NCI-H2196 (cell line): Measurements from ENCODE around the gene CHRNA4.
A peak's percentile ranks its signal among the peaks of the same experiment; 100 is the strongest.

Source experiments
- DNase-seq: peaks from one replicate; lab custom pipeline; 2025; ENCODE audit not compliant: unreplicated experiment; lab: John Stamatoyannopoulos, UW

The CHRNA4 gene

DNA sequence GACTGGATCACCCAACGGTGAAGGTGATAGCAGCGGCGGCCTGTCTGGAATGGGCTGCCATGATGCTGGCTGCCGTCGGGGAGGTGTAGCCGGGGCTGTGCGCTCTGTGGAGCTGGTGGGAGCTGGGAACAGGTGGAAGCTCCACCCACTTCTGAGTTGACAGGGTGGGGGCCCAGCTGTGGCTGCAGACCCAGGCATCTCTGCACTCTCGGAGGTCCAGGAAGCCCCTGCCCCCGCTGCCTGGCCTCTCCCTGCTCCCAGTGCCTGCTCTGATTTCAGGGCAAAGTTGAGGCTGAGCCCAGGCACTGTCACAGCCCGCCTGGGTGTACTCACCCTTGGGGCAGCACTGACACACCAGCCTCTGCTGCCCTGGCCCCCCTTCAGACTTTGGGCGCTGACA lies 18.1 kb upstream of the CHRNA4 start:
- no peak for DNase-seq

DNA sequence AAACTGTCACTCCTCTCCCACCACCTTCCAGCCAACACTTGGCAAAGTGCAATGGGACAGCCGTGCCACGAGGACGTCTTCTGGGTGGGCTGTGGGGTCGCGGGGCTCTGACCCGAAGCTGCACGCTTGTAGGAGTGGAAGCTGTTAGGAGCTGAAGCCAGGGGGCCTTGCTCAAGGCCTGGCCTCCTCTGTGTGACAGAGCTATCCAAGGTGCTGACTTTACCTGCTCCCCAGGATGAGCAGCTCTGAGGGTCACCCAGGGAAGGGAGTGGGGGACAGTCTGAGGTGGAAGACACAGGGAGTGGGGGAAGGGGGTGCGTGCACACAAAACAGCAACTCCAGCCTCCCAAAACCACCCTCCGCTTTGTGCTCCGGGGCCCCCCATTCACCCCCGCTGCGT lies 17.5 kb upstream of the CHRNA4 start:
- DNase-seq, result no peak

DNA sequence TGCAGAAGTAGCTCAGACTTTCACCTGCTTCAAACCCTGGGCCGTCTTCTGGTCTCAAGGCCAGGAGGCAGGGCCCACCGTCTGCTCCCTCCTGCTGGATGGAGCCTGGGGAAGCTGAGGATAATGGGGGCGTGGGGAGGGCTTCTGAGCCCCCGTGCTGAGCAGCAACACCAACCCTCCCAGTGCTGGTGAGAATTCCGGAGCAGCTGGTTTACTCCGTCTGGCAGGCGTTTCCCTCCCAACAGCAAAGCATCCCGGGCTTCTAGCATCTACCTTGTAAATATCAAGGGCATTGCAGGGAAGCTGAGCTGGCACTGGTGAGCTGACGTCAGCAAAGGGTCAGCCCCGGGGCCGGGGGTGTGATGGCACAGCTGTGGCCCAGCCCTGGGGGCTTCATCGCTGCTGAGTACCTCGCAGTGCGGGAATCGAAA lies 16.8 kb upstream of the CHRNA4 start:
- DNase-seq, result no peak

DNA sequence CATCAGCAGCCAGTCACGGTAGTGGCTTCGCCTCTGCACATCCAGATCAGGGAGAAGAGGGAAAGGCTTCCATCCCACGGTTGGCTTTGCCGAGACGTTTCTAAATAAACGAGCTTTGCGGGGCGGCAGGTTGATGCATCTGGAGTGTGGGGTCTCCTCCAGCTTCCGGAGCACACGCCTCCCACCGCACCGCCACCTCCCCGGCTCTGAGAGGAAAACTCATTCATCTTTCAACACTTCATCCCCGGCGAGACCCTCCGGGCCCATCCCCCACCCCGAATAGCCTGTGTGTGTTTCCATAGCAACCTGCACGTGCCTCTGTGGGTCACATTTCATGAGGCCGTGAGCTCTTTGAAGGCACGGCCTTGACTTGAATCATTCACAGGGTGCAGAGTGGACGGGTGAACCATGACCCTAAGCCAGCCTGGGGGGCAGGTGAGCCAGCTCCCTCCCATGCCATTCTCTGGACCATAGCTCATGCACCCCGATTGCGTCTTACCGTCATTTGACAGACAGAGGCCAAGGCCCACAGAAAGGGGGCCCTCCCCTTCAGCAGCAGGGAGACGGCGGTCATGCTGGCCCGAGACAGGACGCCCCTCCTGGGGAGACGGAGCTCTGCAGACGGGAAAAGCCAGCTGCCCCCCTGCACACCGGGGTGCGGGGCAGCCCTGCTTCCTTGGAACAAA lies 16.2 kb upstream of the CHRNA4 start:
- peak; percentile 26 for DNase-seq

DNA sequence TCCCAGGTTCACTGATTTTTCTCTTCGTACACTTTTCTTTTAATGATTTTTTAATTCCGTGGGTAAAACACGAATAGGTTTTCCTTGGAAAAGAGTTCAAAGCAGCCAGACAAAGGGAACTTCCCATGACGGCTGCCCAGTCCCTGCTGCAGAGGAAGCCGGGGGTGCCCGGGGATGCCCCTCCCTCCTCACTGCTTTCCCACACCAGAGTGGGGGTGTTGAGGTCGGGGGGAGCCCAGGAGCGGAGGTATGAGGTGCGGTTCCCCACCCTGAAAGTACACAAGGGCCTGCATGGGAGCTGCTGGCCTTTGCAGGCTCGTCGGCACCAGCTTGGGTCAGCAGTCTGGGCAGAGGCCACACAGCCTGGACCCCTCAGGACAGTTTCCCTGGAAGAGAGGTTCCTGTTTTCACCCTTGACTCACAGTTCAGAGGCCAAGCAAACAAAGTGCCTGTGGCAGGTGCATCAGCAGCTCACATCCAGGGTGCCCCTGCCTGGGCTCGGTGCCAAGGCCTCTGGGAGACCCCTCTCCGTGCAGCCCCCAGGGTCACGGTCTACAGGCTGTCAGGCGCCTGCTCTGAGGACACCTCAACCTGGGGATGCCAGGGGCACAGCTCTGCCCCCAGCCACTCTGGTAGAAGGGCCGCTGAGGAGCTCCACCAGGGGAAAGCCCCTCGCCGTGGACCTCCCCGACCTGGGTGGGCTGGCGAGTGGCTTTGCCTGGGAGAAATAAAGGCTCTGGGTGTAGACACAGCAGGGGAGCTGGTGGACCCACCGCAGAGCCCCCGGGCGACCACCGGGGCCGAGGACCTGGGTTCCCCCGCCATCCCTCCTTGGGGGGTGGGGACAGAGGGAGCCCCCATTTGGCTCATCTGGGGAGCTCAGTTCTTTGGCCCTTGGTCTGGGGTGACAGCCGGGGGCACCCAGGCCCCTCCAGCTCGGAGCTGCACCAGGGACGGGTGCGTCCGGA lies 15.4 kb upstream of the CHRNA4 start:
- no peak for DNase-seq

DNA sequence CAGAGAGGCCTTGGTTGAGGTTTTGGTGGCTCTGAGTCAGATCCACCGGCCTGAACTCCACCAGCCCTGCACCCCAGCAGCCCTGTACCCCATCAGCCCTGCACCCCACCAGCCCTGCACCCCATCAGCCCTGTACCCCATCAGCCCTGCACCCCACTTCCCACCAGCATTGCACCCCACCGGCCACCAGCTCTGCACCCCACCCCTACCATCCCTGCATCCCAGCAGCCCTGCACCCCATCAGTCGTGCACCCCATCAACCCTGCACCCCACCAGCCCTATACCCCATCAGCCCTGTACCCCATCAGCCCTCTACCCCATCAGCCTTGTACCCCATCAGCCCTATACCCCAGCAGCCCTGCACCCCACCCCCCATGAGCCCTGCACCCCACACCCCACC lies 14.3 kb upstream of the CHRNA4 start:
- DNase-seq, result no peak

DNA sequence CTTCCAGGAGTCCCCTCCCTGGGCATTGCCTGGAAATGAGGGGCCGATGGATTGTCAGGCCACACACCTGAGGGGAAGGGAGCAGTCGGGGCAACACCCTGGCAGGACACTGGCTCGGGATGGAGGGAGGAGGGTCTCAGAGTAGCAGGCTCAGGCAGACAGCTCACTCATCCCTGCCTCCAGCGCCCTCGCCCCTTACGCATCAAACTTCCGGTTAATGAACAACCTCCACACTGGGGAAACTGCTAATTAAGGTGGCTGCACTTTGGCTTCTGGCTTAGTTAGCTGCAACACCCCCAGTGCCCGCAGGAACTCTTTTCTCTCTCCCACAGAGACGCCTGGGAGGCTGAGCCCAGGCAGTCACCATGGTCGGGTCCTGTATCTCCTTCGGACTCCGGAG lies 13.4 kb upstream of the CHRNA4 start:
- no peak for DNase-seq

DNA sequence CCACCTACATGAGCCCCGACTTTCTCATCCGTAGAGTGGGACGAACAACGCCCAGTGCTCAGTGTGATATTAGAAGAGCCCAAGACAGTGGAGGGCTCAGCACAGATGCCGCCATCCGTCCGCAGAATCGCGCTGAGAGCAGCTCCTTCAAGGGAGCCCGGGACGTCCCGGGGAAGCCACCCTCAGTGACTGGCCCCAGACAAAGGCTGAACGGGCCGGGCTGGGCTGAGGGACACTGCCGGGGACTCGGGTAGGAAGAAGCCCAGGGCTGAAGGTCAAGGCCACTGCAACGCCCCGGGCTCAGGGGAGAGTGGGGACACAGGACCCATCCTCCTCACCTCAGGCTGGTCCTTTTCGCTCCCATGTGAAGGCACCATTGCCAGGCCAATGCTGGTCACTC lies 12.8 kb upstream of the CHRNA4 start:
- no peak for DNase-seq

DNA sequence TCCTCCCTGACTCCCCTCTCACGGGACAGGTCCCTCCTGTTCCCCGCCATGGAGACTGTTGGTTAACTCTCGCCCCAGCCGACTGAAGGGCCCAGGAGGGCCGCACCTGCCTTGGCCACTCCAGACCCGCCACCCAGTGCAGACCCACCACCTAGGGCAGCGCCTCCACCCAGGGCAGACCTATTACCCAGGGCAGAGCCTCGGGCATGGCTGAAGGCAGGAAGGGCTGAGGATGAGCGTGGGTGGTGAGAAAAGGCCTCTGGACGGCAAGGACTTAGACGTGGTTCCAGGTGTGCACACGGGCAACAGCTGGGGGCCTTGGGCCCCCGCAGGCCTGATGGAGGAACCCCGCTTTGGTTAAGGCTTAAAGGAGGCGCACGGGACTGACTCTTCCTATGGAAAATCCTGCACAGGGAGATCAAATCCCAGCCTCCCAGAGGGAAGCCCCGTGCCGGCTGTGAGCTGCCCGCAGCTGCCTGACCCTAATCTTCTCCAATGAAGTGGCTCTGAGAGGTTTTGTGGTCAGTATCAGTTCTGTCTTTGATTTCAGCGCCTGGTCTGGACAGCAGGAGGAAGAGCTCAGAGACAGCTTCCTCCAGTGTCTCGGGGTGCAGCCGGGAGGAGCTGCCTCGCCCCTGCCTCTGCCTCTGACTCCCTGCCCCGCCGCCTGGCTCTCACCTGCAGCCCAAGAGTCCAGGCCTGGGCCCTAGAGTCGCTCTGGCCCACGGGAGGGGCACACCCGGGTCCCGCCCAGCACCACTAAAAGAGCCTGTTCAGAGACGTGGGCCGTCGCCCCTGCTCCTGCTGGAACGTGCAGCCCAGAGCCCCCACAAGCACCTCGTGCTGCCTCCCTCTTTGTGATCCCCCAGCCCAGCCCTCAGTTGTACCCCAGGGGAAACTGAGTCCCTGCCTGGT lies 12.1 kb upstream of the CHRNA4 start:
- no peak for DNase-seq

DNA sequence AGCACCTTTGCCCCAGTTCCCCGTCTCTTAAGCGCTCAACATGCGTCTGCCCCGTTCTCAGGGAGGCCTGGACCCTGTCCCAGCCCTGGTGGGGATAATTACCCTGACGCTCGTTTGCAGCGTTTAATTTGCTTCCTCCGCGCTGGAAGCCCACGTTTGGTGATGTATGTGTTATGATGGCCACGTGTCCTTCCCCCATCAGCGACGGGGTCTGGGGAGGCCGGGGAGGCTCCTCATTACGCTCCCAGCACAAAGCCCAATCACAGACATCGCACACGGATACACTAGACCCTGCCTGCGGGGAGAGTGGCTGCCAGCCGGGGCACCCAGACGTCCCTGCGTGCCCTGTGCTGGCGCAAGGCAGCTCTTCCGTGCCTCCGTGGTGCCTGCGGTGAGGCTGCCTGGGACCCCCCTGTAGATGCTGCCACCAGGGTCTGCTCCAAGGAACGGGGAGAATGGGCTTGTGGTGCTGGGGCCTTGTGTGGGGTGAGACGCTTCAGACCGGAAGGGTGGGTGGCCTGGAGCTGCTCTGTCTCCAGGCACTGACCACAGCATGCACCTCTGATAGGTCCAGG lies 10.2 kb upstream of the CHRNA4 start:
- no peak for DNase-seq

DNA sequence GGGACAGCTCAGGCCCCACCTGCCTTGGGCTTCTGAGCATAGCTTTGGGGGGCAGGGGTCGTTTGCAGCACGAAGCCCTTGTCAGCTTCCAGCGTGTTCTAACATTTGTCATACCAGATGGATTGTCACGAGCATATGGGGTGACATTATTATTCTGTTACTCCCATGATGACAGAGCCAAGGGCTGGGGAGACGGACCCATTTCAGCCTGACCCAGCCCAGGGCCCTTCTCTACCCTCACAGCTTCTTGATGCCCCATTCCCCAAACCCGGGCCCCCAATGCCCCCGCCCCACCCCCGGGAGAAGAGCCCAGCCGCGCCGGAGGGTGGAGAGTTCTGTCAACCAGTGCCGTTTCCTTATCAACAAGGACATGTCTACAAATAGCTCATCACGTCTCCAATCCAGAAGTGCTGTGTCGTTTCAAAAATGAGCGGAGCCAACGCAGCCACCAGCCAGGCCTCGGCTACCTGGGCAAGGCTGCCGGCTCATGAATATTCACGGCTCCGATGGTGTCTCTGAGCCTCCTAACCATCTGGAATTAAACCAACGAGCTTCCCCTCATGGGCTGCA lies 9.6 kb upstream of the CHRNA4 start:
- DNase-seq, result no peak

DNA sequence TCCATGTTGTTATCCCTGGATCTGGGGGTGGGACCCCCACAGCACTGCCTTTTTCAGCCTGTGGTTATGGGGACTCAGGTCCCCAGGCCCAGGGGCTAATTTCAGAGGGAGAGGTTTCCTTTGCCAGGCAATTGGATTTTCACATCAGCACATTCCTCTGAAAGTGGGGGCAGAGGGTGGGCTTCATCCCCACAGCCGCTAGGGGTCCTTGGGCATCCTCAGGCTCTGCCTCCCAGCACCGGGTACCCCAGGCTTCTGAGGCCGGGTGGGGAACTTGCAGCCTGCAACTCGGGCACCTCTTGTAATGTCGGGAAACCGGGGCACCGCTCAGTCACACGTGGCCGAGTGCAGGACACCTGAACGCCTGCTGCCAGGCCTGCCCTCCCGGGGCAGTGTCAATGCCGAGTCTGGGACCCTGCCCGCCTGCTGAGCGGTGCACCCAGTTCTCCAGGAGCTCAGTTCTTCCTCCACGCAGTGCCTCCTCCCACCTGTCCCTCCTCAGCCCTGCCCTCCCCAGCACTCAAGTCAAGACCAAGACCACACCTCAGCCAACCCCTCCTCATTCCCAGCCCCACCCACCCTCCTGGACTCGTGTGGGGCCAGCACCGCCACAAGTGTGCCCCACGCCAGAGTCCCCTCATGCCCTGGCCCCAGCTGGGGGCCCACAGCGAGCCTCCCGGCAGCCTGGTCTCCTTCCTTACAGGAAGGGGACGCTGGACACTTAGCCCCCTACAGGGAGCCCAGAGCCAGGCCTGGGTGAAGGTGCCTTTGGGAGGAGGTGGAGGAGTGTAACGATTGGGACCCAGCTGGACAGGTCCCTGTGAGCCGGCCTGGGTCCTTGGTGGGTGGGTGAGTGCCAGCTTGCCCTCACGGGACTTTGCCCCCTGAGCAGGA lies 8.8 kb upstream of the CHRNA4 start:
- no peak for DNase-seq

DNA sequence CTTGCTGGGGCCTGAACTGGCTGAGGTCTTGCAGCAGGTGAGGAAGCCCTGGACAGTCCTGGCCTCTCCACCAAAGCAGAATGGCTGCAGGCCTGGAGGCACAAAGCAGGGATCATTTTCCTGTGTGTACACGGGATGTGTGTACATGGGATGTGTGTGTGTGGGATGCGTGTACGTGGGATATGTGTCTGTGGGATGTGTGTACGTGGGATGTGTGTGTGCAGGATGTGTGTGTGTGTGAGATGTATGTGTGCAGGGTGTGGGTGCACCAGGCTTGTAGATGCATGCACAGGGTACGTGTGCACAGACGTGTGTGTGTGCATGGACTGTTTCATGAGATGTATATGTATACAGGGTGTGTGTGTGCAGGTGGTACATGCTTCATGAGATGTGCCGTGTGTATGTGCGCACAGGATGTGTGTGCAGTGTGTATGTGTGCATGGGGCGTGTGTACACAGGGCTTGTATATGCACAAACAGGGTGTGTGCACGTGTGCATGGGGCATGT lies 7.9 kb upstream of the CHRNA4 start:
- no peak for DNase-seq

DNA sequence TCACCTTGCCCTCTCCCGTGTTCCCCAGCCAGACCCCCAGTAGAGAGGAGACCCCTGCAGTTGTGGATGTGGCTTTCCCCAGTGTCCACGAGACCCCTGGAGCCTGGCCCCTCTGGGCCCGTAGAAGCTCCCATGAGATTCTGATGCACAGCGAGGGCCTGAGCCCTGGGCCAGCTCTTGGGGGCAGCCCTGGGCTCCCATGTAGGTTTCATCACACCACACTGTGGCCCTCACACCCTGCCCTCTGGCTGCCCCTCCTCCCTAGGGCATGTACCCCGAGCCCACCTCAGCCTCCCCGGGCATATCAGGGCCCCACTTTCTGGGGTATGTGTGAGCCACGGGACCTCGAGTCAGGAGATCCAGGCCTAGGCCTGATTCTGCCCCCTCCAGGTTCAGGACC lies 7.0 kb upstream of the CHRNA4 start:
- no peak for DNase-seq

DNA sequence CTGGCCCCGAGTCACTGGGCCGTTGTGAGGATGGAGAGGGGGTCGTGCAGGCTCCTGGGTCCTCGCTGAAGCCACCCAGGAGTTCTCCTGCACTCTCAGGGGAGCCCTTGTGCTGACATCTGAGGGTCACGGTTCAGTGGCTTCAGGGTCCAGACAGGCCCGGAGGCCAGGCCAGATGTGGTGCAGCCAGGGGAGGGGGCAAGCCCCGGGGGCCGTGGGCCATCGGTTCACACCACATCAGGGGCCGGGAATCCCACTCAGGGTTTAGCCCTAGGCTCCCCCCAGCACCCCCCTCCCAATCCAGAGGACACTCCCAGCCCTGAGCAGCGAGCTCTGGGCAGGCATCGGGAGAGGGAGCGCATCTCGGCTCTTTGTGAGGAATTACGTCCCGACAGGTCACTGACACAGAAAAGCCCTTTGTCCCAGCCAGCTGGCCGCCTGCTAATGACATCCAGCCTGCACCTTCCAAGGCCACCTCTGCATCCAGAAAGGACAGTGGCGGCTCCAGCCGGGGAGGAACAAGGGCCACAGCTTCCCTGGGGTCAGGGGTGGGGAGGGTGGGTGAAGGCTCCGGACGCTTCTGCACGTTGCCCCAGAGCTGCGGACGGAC lies 6.4 kb upstream of the CHRNA4 start:
- no peak for DNase-seq

DNA sequence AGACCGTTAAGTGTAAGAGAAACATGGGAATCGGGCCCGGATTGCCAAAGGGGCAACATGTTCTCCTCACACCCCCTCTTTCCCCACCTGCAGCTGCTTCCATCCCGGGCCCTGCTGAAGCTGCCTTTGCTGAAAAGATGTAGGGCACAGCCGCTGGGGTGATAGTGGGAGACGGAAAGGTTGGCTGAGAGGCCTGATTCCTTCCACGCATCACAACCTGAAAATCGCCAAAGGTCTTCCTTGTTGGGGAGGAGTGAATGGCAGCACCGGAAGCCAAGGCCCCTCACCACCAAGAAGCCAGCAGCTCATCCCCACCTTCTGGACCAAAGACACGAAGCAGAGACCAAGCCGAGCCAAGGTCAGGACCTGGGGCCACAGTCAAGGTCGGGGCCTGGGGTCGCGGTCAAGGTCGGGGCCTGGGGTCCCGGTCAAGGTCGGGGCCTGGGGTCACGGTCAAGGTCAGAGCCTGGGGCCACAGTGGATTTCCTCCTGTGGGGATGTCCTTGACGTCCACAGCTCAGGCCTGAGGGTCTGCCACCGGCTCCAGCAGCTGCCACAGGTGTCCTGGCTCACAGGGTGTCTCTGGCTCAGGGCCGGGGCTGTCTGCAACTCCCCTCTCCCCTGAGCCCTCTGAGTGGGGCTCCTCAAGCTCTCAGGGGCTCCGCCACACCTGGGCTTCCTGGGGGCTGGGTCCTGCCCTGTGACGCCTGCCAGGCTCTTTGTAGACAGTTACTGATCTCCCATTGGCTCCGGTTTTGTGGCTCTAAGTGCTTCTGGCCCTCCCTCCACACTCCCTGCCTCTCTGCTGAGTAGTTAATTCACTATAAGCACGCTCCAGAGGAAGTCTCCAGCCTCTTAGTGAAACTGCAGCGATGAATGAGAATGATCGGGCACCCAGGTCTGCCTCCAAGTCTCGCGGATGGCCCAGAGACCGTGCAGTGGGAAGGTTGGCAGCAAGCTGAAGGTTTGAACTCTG lies 5.5 kb upstream of the CHRNA4 start:
- DNase-seq, result no peak

DNA sequence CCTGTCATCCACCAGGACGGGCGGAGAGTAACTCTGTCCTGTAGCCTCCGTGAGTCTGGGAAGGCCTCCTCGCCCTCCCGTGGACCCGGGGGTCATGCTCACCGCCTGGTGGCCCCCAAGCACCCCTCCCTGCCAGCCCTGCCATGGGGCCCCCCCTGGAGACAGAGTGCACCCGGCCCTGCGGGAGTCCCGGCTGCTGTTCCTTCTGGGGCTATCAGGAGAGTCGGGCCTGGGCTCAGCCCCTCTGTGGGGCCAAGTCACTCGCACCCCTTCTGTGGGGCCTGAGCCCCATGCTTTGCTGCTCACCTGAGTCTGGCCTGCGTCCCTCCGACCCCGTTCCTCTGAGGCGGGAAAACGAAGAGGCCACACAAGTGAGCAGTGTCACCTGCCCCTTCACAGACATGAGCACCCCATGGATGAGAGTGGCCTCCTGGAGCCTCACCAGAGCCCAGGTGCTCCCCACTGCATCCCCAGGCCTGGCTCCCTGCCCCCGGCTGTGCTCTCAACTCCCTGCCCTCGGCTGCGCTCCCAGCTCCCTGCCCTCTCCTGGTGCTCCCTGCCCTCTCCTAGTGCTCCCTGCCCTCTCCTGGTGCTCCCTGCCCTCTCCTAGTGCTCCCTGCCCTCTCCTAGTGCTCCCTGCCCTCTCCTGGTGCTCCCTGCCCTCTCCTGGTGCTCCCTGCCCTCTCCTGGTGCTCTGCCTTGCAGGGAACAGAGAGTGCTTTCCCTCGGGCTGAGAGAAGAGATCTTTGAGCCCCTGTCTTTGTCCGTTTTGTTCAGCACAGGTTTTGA lies 4.6 kb upstream of the CHRNA4 start:
- DNase-seq, result no peak
